Measurements from ENCODE around the gene ZNF660.
"Not testable (repeated sequence)": the region's sequence is repeated elsewhere in the genome, so short reads cannot be mapped to it uniquely, and the experiment has no call there.

ZNF660 gene

DNA sequence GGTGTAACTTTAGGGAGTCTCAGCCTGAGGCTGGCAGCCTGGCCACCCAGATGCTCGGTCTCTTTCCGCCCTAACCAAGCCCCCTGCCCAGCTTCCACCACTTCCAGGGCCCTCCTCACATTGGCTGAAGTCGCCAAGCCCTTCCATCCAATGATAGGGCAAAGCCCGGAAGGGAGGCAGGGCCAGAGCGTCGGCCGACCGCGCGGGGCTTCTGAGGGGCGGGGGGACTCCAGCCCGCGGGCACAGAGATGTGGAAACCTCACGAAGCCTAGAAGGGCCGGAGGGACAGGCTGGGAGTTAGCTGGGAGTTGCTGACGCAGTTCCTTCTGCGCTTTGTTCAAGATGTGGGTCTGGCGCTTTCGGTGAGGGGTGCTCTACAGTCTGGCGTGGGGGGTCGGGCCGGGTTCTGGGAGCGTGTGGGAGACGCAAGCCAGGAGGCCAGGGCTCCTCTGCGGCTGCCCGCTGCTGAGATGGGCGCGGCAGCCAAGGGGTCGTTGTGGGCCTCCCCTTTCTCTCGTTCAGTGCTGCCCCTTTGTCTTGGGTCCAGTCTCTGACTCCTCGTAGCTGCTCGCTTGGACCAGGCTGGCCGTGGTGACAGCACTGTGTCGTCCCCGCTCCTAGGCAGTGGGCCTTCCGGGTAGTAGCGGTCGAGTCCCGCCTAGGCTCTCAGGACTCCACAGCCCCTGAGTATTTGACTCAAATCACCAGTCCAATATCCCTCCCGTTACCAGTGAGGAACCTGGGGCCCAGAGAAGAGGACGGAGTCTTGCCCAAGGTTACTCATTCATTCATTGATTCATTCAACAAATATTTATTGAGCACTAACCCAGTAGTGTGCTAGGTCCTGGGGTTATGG, at the start of gene ZNF660:
TSS of gene ZNF660 (plus strand) at position 319 of the 856 bp plus-strand sequence. CDS start 9,230 bp downstream, outside the sequence.
- DNase-seq, result peak; percentile 93

DNA sequence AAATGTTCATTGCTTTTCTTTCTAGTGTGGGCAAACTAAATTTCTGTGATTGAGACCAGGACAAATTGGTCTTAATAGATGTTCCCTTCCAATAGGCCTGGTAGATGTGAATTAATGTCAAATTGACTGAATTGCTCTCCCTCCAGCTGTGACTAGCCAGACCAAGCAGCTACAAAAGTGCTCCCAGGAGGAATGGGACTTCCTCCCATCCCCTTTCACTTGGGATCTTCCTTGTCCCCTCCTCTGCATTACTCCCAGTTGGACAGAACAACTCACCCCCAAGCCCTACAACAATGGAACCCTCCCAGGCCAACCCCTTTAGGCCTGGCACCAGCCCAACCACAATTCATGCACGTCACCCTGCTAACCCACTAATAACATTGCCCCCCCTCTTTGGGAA, 49.4 kb upstream of the ZNF660 start:
- DNase-seq, result no peak

DNA sequence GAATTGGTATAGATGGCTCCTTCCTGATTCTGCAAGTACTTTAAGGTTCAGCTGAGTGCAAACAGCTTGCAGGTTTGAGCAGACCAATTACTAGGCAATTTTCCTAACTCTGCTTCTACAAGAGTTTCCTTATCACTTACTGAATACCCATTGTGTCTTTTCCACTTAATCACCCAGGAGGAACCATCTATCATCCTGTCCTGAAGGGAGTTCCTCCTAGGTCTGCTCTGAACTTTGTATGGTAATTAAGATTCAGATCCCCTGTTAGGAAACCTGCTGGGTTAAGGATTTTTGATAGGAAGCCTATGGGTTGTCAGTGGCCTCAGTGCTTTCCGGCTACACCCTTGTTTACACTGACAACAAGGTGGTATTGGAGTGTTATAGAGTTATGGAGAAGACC, 40.0 kb upstream of the ZNF660 start:
- not testable (repeated sequence) for DNase-seq

DNA sequence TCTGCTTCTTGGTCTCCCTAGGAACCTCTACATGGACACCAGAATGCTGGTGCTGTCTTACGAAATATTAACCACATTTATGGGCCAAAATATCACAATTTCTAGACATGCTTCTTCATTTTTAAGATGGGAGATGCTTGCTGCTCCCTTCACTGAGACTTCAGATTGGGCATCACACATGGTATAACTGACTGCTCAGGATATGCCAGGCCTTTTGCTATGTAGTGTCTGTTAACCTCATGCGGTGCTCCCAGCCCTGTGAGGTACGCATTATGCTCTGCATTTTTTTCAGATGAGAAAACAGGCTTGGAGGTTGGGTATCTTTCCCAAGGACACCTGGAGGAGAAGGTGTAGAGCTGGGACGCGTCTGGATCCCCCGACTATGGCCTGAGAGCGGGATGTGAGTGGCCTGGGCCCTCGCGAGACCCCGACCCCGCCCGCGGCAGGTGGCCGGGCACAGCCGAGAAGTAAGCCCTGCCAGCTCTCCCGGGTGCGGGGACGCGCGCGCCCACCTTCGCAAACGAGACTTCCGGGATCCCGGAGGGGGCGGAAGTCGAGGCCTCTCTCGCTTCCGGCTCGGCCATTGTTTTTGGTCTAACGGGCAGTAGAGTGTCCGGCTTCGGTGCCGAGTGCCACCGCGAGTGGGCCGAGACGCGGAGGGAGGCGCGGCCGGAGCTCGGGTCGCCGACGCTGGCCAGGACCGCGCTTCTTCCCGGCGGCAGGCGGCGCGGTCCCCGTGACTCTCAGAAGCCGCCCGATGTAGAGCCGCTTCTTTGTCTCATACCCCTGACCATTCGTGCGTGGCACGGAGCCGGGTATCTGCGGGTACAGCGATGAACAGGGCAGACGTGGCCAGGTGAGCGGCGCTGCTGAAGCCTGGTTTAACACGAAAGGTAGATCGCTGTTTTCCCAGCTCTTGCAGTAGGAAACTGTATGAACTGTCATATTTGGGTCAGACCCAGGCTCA, 29.9 kb upstream of the ZNF660 start, which contains the start of gene ZKSCAN7:
TSS of gene ZKSCAN7 (plus strand) at position 568 of the 967 bp plus-strand sequence. CDS start 1,855 bp downstream, outside the sequence.
- peak; percentile 6 for DNase-seq

DNA sequence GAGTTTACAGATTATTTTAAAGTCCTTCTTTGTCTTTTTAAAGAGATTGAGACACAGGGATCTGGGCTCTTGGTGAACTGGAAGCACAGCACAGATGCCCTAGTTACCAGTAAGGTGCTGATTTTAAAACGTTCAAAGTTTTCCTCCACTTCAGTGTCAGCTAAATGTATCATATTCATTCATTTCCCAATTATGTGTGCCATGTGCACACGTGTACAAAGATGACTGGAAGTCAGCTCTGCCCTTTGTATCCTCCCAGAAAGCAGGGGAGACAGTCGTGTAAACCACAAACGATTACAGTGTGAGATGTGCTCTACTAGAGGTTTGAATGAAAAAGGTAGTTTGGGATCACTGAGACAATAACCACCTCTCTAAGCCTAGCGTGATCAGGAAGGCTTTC, 29.0 kb upstream of the ZNF660 start:
- DNase-seq, result no peak

DNA sequence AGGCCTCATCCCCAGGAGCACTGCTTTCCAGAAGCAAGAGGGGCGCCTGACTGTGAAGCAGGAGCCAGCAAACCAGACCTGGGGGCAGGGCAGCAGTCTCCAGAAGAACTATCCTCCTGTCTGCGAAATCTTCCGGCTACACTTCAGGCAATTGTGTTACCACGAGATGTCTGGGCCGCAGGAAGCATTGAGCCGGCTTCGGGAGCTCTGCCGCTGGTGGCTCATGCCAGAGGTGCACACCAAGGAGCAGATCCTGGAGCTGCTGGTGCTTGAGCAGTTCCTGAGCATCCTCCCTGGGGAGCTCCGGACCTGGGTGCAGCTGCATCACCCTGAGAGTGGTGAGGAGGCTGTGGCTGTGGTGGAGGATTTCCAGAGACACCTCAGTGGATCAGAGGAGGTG, 27.7 kb upstream of the ZNF660 start:
- DNase-seq, result no peak

DNA sequence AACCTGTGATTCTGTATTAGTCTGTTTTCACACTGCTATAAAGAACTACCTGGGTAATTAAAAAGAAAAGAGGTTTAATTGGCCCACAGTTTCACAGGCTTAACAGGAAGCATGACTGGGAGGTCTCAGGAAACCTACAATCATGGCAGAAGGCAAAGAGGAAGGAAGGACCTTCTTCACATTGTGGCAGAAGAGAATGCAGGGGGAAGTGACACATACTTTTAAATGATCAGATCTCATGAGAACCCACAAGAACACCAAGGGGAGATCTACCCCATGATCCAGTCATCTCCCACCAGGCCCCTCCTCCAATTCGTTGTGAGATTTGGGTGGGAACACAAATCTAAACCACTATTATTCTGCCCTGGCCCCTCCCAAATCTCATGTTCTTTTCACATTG, 23.7 kb upstream of the ZNF660 start:
- DNase-seq, result no peak

DNA sequence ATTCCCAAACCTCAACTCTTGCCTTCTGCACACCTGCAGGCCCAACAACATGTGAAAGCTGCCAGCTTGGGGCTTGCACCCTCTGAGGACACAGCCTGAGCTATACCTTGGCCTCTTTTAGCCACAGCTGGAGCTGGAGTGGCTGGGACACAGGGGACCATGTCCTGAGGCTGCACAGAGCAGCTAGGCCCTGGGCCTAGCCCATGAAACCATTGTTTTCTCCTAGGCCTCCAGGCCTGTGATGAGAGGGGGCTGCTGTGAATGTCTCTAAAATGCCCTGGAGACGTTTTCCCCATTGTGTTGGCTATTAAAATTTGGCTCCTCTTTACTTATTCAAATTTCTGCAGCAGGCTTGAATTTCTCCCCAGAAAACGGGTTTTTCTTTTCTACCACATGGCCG, 22.6 kb upstream of the ZNF660 start:
- no peak for DNase-seq

DNA sequence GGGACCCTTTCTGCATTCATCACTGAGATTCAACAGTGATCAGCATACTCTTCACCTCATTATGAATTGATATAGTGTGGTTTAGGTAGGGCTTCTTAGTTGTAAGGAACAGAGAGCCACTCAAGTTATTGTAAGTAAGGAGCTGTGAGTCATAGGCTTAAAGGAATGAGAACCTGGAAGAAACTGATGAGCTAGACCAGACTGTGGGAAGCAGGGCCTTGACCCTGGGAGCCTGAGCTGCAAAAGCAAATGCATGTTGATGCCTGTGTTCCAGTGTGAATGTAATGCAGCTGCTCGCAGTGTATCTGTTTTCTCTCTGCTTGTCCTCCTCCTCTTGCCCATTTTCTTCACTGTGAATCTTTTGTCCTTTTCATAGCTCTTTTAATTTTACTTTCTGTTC, 16.2 kb upstream of the ZNF660 start:
- DNase-seq, result no peak

DNA sequence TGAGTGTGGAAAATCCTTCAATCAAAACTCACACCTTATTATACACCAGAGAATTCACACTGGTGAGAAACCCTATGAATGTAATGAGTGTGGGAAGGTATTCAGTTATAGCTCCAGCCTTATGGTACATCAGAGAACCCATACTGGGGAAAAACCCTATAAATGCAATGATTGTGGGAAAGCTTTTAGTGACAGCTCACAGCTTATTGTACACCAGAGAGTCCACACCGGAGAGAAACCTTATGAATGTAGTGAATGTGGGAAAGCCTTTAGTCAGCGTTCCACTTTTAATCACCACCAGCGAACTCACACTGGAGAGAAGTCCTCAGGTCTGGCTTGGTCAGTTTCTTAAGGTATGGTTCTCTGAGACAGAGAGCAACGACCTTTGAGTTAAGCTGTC, 13.7 kb upstream of the ZNF660 start:
- DNase-seq, result no peak

DNA sequence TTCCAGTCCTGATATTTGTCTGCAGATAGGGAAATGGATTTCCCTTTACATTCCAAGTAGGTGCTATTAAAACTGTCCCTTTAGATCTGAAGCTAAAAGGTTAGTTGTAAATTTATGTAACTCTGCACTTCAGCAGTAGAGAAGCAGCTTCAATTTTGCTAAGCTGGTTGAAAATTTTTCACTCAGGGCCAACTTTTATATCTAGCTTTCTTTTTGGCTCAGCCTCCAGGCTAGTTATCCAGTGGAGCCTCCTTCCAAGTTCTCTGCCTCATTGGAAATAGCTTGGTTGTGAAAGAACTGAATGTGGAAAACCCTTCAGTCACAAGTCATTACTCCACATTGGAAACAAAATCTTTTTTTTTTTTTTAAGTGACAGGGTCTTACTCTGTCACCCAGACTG, 8.2 kb upstream of the ZNF660 start:
- no peak for DNase-seq

DNA sequence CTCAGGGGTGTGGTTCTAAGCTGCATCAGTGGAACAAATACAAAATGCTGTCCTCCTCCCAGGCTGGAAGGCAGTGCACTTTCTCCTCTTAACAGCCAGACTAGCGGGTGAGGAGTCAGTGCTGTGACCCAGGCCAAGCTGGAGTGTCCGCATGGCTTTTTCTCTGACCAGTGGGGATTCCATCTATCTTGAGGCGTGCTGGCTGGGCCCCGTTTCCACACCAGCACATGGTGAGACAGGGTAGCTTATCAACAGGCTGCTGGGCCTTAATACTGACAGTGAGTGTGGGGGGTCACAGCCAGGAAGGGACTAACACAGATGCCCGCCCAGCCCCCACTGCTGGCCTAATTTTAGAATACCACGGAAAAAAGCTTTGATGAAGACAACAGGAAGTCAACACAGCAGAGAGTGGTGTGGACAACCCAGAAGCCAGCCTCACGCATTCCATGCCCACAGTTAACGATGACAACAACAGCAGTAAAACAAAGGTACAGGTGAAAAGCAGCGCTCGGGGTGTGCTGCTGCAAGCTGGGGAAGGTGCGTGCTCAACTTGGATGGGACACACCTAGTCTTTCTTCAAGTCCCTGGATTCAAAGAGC, 7.3 kb upstream of the ZNF660 start:
- DNase-seq, result not testable (repeated sequence)

DNA sequence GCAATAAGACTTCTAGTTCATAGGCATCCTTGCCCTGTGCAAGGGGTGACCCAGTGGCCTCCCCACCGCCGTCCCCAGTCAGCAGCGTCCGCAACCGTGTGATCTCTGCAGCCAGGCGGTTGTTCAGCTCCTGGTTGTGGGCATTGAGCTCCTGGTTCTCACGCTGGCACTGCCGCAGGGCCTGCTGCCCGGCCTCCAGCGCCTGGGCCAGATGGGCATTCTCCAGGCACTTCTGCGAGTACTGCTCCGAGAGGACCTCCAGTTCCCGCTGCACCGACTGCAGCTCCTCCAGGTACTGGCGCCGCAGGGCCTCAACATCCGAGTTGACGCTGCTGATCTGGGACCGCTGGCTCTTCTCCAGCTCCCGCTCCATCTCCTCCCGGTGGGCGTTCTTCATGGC, 6.4 kb upstream of the ZNF660 start:
- DNase-seq, result not testable (repeated sequence)

DNA sequence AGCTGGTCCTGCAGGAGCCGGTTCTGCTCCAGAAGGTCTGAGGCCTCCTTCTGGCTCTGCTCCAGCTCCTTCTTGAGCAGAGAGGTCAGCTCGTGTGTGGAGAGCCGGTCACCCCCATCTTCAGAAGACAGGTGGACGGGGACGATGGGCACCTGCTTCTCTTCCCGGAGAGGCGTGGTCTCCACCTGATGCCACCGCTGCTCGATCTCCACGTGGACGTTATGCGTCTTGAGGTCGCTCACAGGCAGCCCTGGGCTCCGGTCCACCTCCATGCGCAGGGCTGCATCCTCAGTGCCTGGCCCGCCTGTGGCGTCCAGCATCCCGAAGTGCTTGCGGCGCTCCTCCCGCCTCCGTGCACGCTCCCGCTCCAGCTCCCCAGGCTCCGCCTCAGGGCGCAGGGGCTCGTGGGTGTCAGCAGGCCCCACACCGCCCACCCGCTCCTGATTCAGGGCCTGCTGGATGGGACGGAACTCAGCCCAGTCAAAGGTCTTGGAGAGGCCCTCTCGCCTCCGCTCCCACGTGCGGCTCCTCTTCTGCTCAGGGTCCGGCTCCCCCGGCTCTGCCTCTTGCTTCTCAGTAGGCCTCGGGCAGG, 5.7 kb upstream of the ZNF660 start:
- DNase-seq, result not testable (repeated sequence)

DNA sequence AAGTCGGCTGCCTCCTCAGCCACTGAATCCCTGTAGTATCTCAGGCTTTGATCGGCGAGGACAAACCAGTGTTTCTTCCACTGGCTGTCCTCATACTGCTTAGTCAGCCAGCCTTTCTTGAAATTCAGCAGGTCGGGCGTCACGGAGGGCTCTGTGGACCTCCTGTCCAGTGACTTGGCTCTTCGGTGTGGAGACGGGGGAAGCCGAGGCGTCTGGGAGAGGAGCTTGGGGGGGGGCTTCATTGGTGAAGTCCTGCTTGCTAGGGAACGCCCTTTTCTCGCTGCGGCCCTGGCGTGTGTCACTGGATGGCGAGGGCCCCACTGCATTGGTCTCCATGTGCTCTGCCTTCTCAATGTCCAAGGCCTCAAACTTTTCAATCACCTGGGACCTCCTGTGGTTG, 5.0 kb upstream of the ZNF660 start:
- not testable (repeated sequence) for DNase-seq

DNA sequence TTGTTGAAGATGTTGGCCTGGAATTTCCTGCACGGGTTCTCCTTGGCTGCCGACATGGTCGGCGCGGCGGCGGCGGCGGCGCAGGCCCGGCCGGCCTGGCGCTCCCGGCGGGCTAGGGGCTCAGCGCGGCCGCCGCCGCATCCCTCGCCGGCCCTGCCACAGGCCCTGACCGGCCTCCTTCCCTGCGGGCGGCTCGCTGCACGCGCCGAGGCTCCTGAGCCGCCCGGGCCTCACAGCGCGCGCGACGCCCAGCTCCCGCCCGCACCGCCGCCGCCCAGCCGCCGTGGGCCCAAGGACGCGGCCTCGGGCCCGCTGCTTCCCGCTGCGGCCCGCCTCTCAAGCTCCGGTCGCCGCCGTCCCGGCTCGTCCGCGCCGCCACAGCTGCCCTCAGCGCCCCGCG, 3.8 kb upstream of the ZNF660 start:
- not testable (repeated sequence) for DNase-seq

DNA sequence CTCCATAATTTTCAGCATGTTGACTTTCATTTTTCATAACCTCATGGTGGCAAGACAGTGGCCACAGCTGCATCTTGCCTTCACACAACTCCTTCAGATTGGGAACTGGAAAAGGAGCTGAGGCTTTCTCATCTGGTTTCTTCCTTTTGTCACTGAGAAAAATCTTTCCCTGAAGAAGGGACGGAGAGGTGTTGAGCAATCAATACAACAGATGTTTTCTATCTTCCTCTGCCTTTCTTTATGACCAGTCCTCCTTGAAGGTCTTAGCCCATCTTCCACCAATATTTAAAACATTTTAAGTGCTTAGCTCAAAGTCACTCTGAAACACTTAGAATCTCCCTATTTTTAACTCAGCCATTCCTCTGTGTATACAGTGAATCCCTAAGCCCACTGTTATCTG, 11.9 kb downstream of the ZNF660 start:
- no peak for DNase-seq

DNA sequence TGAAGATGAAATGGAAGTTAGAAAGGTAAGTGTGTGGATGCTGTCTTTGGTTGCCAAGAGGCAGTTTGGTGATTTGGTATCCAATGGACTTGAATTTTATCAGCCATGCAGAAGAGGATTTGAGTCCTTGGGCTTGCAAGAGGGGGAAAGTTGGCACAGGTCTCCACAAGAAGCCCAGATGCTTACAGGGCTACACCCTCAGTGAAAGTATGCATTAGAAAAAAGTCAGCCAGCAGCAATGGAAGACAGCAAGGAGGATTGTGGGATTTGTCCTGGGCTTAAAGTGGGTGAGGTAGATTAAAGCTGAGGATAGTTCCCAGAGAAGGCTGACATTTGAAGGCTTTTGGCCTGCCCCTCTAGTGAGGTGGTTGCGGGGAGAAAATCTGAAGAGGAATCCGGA, 17.0 kb downstream of the ZNF660 start:
- no peak for DNase-seq

DNA sequence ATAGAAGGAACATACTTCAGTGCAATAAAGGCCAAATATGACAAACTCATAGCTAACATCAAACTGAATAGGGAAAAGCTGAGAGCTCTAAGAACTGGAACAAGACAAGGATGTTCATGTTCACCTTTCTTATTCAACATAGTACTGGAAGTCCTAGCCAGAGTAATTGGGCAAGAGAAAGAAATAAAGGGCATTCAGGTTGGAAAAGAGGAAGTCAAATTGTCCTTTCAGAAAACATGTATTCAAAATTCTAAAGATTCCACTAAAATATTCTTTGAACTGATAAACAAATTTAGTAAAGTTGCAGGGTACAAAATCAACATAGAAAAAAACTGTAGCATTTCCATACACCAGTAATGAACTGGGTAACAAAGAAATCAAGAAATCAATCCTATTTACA, 27.9 kb downstream of the ZNF660 start:
- peak; percentile 7 for DNase-seq

DNA sequence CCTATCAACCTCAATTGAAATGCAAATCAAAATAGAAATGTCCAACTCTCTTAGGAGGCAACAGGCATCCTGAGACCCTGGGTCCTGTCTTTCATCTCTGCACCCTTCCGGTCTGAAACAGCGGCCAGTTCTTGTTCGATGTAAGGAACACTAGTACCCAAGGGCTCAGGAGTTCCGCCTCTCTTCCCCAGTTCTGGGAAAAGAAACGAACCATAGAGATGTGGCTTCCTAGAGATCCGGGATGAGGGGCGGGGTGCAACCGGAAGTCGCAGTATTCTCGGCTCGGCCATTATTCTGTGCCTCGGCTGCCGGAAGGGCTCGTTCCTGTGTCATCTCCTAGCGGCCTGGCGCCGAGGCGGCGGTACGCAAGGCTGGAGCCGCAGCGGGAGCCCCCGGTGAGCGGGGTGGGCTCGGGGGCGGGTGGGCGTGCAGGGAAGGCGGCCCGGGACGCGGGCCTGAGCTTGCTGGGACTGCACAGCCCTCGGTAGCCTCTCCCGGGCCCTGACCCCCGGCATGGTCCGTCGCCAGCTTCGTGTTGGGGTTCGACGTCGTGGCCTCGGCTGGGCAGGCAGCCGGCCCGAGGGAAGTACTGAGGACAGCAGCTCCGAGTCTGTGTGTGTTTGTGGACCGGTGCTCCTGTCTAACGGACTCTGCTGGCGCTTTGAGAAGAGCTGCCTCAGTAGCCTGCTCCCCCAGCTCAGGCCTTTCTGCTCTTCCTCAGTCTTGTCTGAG, 40.2 kb downstream of the ZNF660 start, which contains the start of gene ZNF197:
TSS of gene ZNF197 (plus strand) at position 288 of the 732 bp plus-strand sequence. CDS start 4,119 bp downstream, outside the sequence.
- DNase-seq, result peak; percentile 96

DNA sequence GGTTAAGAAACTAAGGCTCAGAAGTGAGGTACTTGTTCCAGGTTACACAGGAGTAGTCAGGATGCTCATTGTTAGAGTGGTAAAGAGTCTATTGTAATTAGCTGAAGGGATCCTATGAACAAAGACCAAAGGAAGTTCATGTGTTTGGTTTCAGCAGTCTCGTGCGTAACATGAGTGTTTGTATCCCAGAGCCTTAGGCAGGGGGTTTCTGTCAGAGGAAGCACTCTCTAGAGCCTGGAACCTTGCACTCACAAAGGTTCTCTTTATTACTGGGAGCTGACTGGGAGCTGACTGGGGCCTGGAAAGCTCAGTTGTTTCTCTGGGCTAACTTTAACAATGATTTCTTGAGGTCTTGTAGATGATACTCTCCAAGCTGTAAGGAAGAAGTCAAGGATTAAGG, 44.0 kb downstream of the ZNF660 start:
- DNase-seq, result no peak

DNA sequence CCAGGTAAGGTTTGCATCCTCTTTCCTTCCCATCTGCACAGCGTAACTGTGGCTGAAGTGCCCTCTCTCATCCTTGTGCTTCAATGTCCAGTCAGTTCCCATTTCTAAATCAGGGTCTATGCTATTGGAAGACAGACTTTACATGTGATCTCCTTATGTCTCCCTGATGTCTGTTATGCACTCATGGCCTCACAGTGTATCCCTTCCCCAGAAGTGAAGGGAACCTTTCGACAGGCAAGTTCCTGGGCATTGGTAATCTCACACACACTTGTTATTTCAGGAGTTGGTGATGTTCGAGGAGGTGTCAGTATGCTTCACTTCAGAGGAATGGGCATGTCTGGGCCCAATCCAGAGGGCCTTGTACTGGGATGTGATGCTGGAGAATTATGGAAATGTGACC, 47.4 kb downstream of the ZNF660 start:
- DNase-seq, result no peak

Measured in OCI-M1 (cell line).